ENCODE measurements around the gene TMEM238L. TPM values are rescaled to one million over a fixed set of nuclear protein-coding genes. Genes with fewer than 3 reads are reported as not detected.

TMEM238L gene
- total and polyA plus RNA-seq, 9 of the 15 experiments (the other 6 are each of a cell fraction or from before 2014, with no cell fraction given): not detected

DNA sequence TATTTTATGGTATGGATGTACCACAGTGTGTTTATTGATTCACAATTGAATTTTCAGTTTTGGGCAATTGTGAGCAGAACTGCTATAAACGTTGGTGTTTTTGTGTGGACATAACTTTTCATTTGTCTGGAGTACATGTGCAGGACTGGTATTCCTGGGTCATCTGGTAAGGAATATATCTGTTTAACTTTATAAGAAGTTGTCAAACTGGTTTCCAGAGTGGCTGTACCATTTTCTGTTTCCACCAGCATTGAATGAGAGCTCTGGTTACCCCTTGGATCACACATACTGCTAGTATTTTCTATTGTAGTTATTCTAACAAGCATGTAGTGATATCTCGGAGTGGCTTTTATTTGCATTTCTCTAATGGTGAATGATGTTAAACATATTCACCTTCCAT lies 24.3 kb downstream of the TMEM238L start:
- no peak for TF ChIP-seq ZNF212 (CRISPR knock-in tag; IDR thresholded peaks at IDR 0.05)
- TF ChIP-seq BRCA1 (IDR thresholded peaks at IDR 0.05): no peak
- TF ChIP-seq BRCA1 (CRISPR knock-in tag; IDR thresholded peaks at IDR 0.05): no peak
- TF ChIP-seq RBM39 (optimal IDR thresholded peaks at IDR 0.05; ENCODE audit: low read depth, low read length): no peak
- TF ChIP-seq ETV5 (CRISPR knock-in tag; IDR thresholded peaks at IDR 0.05; ENCODE audit: low read depth): no peak
- no peak for TF ChIP-seq PHTF2 (CRISPR knock-in tag; IDR thresholded peaks at IDR 0.05)
- TF ChIP-seq ZNF764 (CRISPR knock-in tag; IDR thresholded peaks at IDR 0.05; ENCODE audit: low read depth): no peak
- TF ChIP-seq CC2D1A (IDR thresholded peaks at IDR 0.05): no peak
- TF ChIP-seq SMARCC2 (IDR thresholded peaks at IDR 0.05; ENCODE audit: low read depth): no peak
- no peak for TF ChIP-seq HDAC6 (IDR thresholded peaks at IDR 0.05; ENCODE audit: low read depth, low read length)
- TF ChIP-seq, protein P1, sequence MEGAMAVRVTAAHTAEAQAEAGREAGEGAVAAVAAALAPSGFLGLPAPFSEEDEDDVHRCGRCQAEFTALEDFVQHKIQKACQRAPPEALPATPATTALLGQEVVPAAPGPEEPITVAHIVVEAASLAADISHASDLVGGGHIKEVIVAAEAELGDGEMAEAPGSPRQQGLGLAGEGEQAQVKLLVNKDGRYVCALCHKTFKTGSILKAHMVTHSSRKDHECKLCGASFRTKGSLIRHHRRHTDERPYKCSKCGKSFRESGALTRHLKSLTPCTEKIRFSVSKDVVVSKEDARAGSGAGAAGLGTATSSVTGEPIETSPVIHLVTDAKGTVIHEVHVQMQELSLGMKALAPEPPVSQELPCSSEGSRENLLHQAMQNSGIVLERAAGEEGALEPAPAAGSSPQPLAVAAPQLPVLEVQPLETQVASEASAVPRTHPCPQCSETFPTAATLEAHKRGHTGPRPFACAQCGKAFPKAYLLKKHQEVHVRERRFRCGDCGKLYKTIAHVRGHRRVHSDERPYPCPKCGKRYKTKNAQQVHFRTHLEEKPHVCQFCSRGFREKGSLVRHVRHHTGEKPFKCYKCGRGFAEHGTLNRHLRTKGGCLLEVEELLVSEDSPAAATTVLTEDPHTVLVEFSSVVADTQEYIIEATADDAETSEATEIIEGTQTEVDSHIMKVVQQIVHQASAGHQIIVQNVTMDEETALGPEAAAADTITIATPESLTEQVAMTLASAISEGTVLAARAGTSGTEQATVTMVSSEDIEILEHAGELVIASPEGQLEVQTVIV (CRISPR knock-in tag; IDR thresholded peaks at IDR 0.05; ENCODE audit: borderline replicate concordance): no peak
- TF ChIP-seq ZNF76 (CRISPR knock-in tag; IDR thresholded peaks at IDR 0.05; ENCODE audit: borderline replicate concordance): no peak
- TF ChIP-seq, protein P2, sequence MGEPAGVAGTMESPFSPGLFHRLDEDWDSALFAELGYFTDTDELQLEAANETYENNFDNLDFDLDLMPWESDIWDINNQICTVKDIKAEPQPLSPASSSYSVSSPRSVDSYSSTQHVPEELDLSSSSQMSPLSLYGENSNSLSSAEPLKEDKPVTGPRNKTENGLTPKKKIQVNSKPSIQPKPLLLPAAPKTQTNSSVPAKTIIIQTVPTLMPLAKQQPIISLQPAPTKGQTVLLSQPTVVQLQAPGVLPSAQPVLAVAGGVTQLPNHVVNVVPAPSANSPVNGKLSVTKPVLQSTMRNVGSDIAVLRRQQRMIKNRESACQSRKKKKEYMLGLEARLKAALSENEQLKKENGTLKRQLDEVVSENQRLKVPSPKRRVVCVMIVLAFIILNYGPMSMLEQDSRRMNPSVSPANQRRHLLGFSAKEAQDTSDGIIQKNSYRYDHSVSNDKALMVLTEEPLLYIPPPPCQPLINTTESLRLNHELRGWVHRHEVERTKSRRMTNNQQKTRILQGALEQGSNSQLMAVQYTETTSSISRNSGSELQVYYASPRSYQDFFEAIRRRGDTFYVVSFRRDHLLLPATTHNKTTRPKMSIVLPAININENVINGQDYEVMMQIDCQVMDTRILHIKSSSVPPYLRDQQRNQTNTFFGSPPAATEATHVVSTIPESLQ (CRISPR knock-in tag; IDR thresholded peaks at IDR 0.05): no peak
- TF ChIP-seq ZNF79 (CRISPR knock-in tag; IDR thresholded peaks at IDR 0.05; ENCODE audit: low read depth): no peak
- no peak for TF ChIP-seq SREBF2 (CRISPR knock-in tag; IDR thresholded peaks at IDR 0.05)
- no peak for TF ChIP-seq TAF7 (tag; IDR thresholded peaks at IDR 0.05)
- TF ChIP-seq MECOM (CRISPR knock-in tag; IDR thresholded peaks at IDR 0.05): no peak
- TF ChIP-seq CAMTA2 (CRISPR knock-in tag; conservative IDR thresholded peaks at IDR 0.05): no peak
- no peak for TF ChIP-seq GTF2A2 (tag; IDR thresholded peaks at IDR 0.05)
- no peak for TF ChIP-seq CBX2 (IDR thresholded peaks at IDR 0.05; ENCODE audit: insufficient read depth, low read length, poor library complexity, severe bottlenecking)
- no peaks in the 10 kb centered on the region for H3K9me1 ChIP-seq (ENCODE audit: control insufficient read depth, insufficient read depth, low read length)
- 0% methylated on average over 2 of the region's 2 CpGs for WGBS (ENCODE audit: insufficient coverage, low coverage, missing lambda C conversion rate)
- H3K4me1 ChIP-seq (replicated peaks in 1 of 2; ENCODE audit: control insufficient read depth in 2 of 2, insufficient read depth in 2 of 2, low read length in 2 of 2): no peaks in the 10 kb centered on the region
- in situ Hi-C loops (cut with MboI): no loop called here
- FAIRE-seq (no peak), ATAC-seq (no peak), DNase-seq (ENCODE audit: extremely low read depth in 1 of 4, low spot score in 3 of 4) (no peak)
- no peak overlapping the region for H3K9ac ChIP-seq (ENCODE audit: insufficient read depth in 1 of 2, low read depth in 2 of 2, low read length in 2 of 2)
- no peaks in the 10 kb centered on the region for H3K79me2 ChIP-seq (ENCODE audit: control insufficient read depth, insufficient read depth, low read length)
- ChIA-PET CTCF (ENCODE audit: low intra/inter-chr PET ratio) (no interaction called here), POLR2A (interaction anchor here (0.7 kb wide), 1 partner anchor 11 kb away, joined by 3 read pairs; no protein-coding TSS in a partner anchor)
- no peak overlapping the region for H3K4me2 ChIP-seq (ENCODE audit: insufficient read depth, low read length)
- no peak overlapping the region for H3K27ac ChIP-seq (ENCODE audit: extremely low read depth, low read depth, low read length)
- BruUV-seq (replicated peaks): no TSS peak
- intact Hi-C loops (cut with micrococcal nuclease): no loop called here
- no peaks in the 10 kb centered on the region for H4K20me1 ChIP-seq (replicated peaks; ENCODE audit: control insufficient read depth, insufficient read depth, low read length)
- H3K9me3 ChIP-seq (replicated peaks; ENCODE audit: control insufficient read depth, insufficient read depth, low read depth, low read length): no peaks in the 10 kb centered on the region
- H3K27me3 ChIP-seq (ENCODE audit: control insufficient read depth in 2 of 2, insufficient read depth in 2 of 2, low read length in 2 of 2): no peaks in the 10 kb centered on the region
- no peaks in the 10 kb centered on the region for H3K36me3 ChIP-seq (ENCODE audit: control insufficient read depth, insufficient read depth, low read length)
- H3K4me3 ChIP-seq: no peak overlapping the region
- H2AFZ ChIP-seq (ENCODE audit: low read depth, low read length): no peak overlapping the region

Data from K562 (cell line).